ENCODE data around the gene TBCD.

TBCD gene

DNA sequence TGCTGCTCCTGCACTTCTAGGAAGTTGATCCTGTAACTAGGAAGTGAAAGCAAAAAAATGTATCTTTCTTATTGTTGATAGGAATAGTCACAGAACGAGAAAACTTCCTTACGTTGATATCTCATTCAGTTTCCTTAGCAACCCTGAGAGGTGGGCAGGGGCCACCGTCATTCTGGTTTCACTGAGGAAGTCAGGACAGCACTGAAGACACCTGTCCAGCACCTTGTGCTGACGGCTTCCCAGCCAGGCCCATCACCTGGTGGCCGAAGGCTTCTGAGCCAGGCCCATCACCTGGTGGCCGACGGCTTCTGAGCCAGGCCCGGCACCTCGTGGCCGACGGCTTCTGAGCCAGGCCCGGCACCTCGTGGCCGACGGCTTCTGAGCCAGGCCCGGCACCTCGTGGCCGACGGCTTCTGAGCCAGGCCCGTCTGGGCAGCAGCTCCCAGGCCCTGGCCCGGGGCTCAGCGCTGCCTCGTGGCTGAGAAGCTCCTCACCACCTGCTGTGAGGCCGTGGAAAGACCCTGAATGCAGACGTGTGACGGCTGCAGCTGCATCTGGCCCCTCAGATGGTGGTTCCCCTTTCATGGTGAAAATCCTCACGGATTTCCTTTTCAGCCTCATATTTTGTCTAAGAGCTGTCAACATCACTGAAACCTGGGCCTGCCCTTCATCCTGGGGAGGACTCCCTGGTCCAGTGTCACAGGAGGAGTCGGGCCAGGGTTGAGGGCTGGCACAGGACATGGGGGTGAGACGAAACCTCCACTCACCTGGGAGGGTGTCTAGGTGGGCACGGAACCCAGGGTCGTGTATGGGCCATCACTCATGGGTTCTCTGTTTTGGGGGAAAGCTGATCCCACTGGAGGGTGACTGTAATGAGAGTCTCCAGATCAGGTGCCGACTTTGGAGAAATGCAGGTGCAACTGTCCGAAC lies 121.0 kb downstream of the TBCD start:
- DNase-seq = no peak

DNA sequence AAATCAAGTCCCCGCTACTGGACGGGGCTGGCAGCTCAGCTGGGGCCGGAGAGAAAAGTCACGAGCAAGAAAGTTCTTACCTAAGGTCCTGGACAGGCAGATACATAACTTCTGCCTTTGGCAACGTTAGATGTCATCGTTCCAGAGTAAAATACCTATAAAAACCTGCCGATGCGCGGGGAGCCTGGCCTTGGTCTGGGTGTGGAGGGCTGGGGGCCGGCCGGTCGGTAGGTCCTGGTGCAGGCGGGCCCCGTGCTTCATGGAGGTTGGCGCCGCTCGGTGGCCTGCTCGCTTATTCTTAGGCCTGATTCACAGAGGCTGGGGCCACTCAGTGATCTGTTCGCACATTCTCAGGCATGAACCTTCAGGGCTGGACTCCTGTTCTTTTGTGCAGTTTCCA lies 121.7 kb downstream of the TBCD start:
- DNase-seq = no peak

DNA sequence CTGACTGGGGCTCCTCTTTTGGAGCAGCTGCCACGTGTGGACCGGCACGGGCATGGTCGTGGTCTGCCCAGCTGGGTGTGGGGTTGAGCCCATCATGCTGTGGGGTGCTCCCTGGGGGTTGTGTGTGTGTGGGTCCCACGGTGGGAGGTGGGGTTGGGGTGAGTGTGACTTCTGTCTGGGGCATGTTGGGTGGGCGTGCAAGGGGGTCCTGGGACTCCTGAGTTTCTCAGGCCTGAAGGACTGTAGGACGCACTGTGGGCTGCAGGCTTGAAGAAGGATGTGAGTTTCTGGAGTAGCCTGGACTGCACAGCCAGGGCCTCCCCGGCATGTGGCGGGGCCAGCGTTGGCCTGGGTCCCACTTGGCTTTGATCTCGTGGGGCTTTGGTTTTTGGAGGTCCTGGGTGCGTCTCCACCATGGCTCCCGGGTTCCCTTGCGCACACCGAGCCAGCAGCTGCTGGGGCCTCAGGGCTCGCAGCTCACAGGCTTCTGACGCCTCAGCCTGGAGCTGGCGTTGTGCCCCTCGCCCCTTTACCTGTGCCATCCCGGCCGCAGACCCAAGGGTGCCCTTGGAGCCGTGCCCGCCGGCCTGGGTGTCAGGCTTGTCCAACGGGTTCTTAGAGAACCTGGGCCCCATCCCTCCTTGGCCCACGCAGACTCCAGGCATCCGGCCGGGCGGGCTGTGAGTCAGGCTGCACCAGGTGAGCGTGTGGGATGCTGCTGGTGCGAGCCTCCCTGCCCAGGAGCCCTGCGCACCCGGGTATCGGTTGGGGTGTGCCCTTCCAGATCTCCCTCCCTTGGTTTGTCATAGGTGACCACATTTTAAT lies 122.4 kb downstream of the TBCD start:
- DNase-seq = no peak

DNA sequence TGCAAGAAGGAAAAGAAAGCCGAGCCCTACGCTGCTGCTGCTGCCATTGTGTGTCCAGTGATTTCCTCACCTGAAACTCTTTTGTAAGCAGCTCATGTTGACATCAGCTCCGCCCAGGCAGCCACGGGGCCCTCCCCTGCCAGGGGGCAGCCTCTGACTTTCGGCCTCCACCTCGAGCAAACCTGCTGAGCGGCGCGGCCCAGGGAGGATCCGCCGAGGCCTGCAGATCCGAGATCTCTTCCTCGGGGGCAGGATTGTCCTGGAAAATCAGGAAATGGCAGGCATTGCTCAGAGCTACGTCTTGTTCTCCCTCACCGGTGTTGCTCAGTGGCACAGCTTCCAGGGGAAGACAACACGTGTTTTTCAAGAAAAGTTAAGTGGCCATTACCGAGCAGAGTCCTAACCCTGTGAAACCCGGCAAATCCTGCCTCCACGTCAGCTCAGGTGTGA lies 123.6 kb downstream of the TBCD start:
- DNase-seq = no peak

DNA sequence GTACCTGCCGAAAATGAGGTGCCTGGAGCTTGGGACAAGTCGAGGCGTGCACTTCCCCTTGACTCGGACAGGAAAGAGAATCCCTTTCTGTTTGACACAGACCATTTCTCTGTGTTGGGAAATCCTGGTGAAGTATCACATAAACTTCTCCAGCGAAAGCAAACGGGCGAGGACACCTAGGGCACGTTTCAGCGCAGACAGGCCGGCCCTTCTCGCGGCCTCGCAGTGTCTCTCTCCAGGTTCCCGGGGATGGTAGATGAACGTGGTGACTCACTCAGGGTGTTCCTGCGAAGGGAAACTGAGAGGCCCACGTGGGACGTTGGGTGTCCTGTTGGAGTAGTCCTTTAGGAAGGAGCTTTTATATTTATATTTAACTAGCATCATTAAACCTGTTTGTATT lies 124.3 kb downstream of the TBCD start:
- no peak for DNase-seq

DNA sequence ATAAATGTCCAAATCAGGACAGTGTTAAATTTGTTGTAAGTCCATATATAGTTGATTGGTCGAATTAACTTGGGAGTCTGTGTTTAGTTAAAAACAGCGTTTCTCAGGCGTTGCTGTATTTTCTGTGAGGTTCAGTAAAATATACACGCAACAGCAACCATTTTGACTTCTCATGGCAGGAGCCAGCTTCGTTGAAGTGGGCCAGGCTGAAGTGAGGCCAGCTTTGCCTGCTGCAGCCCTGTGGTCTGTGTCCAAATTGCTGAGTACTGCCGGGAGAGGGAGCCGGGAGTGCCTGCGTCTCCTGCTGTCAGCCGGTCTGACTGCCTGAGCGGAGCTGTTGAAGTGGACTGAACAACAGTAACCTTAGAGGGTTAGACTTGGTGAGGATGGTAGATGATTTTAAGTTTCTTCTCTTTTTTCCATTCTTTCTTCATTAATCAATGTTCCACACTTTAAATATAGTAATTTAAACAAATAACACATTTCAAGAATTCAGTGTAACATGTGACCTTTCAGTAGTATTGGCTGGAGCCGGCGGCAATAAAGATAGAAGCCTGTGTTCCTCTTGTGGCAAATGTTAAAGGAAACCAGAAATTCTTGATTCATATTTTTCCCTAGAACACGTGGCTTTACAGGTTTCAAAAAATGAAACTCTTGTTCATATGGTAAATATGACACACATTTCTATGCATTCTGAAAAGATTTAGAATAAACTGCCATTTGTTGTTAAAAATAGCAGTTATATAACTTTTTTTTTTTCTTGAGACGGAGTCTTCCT lies 124.9 kb downstream of the TBCD start:
- peak; percentile 63 to 64 for DNase-seq

DNA sequence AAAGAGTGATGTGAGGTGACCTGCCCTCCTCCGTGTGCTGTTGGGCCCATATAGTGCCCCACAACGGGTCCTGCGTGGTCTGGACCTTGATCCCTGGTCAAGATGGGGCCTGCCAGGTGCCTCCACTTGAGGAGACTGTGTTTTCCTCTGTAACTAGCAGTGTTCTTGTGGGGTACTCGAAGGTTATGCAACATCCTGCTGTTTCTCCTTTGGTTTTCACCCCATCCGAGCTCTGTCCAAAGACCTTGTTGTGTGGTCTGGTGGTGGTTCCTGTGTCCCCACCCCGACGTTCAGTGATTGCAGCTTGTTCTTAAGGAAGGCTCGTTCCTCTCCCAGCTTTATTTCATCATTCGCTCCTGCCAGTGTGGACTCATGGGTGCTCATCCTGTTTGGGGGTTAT lies 126.7 kb downstream of the TBCD start:
- DNase-seq = no peak

DNA sequence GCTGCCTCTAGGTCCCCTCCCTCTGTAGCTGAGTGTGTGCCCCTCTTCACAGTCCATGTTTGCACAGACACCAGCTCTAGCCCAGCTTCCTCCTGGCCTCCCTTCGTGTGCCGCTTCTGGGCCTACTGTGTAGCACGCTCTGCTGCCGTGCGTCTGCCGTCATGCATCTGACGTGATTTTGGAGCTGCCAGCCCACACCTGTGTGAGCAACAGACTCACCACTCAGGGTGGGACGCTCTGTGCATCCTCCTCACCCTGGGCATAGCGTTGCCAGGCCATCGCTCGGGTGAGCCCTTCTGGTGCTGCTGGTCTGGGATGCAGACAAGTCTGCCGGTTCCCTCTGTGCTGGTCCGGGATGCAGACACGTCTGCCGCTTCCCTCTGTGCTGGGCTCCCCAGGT lies 127.4 kb downstream of the TBCD start:
- DNase-seq = no peak

DNA sequence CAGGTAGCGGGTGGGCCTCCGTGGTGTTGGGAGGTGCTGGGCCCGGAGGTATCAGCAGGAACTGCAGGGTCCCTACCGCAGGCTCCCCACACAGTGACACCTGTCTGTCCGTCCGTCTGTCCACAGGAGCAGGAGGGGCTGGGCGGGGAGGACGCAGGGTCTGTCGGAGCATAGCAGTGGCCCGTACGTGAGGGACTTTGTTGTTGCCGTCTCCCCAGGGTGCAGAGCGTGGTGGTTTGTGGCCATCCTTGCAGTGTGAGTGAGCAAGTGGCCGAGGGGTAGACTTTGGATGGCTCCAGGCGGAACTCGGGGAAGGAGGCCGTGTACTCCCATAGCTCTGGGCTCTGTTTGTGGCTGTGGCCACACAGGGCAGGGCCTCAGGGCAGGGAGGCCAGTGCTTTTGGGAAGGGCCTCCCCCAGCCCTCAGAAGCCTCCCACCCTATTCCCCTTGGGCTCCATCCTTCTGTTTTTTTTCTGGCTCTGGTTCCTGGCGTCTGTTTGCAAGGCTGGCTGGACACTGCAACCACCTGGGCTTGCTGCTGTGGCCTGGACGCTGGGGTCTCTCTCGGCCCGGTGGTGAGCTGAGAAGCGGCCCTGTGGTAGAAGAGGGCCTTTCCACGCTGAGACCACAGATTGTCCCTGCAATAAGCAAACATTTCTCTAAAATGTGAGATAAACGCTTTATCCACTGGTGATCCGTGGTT lies 128.9 kb downstream of the TBCD start:
- no peak for DNase-seq

DNA sequence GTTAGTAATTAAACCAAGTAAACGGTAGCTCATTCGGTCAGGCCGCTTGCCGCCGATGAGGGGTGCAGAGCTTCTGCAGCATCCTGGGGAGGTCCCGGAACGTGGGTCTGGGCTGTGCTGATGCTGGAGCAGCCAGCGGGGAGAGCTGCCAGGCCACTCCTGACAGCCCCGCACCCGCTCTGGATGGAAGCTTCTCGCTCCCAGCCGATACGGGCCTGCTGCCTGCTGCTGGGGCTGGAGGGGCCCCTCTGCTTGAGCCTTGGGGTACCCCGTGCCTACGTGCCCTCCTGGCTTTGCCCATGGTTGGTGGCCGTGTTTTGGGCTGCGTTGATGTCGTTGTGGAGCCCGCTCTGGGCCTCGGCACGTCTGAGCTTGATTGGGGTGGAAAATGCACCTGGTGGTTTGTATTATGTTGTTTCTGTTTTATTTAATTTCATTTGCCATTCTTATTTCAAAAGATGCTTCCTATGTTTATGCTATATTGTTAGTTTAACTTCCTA lies 129.5 kb downstream of the TBCD start:
- DNase-seq = no peak

DNA sequence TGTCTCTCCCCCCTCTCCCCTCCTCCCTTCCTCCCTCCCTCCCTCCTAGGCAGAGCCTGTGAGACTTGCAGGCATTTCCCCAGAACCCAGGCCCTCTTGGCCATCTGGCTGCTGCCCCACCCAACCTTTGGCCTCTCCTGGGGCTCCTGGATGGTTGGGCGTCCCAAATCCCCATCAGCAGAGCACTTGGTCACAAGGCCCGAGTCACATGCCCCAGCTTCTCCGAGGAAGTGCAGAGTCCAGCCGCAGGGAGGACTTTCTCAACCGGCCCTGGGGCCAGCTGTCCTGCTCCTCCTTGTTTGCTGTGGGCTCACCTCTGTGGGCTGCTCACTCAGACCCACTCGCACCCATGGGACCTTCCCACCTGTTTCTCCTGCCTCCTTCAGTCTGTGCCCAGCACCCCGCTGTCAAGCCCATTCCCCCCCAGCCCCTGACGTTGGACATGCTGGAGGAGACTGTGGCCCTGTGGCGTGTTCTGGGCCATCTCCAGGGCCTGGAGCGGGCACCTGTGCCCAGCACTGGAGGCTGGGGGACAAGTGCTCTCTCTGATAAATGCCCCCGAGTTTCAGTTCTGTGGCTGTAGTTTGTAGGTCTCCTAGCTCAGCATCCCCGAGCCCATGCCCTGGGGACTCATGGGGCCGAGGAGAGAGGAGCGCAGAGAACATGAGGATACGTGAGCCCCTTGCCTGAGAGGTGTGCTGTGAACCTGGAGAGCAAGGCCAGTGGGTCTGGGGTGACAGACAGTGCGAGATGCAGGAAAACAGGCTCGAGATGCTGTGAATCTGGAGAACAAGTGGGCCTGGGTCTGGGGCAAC lies 130.2 kb downstream of the TBCD start:
- DNase-seq = peak in 1 of 2 donors; percentile 61

DNA sequence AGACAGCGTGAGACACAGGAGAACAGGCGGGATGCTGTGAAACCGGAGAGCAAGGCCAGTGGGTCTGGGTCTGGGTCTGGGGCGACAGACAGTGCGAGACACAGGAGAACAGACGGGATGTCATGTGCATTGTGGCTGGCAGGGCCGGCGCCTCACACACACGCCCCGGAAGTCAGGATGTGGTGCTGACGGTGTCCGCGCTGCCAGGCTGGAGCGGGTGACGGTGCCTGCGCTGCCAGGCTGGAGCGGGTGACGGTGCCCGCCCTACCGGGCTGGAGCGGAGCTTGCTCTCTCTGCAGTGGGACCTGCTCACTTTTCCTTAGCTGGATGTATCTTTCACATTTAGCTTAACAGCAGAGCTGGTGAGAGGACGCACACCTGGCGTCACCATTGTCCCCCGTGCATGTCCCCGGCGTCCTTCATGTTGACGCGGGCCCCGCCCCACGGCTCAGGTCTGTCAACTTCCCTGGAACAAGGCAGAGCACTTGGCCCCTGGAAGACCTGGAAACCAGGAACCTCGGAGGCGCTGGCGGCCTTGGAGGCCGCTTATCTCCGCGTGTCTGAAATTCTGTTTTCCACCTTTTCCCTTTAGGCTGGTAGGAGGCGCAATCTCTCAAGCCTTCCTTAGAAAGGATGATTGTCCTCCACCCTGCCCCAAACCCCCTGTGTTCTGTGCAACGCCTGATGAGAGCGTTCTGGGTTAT lies 131.0 kb downstream of the TBCD start:
- no peak for DNase-seq

DNA sequence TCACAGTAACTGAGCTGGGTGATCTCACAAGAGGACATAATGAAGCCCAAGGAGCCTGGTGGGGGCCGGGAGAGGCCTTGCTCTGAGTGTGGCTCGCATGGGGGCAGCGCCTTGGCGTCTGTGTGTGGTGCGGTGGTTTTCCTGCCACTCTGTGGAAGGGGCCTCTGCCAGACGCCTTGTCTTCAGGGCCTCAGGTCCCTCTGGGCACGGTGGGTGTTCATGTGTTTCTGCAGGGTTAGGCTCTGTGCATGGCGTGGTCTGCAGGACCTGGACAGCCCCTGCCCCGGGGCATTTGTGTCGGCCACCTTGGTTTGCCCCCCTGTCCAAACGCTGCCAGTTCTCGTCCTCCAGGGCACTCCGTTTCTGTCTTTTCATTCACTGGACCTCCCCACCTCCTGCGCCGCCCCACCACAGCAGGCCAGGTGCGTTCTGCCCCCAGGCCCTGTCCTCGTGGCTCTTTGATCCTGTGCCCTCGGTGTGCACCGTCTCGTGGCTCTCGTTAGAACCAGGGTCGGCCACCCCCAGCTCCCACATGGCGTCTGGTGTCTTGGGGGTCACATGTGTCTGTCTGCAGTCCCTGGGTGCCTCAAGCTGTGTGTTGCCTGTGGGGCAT lies 131.7 kb downstream of the TBCD start:
- no peak for DNase-seq

DNA sequence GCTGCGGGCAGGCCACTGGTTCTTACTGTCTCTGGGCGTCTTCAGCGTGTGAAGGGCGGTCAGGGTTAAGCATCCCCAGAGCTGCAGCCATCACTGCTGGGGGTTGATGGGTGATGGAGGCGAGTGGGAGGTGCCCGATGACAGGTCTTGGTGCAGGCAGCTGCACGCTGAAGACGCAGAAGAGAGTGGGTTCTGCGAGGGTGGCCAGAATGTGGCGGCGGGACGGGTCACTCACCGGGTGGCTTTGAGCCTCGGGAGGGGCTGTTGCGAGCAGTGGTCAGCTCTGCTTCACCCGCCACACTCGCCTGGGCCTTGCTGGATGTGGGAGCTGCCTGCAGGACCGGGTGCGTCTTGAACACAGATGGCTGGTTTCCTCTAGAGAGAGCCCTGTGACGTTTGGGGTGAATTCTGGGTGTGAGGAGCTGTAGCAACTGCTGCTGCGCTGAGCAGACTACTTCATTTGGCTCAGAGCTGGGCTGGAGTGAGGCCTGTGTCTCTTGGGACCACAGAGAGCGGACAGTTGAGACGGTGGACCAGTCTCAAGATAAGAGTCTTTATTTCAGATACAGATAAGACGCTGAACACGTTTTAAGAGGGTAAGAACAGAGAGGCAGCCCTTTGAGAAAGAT lies 132.6 kb downstream of the TBCD start:
- no peak for DNase-seq

DNA sequence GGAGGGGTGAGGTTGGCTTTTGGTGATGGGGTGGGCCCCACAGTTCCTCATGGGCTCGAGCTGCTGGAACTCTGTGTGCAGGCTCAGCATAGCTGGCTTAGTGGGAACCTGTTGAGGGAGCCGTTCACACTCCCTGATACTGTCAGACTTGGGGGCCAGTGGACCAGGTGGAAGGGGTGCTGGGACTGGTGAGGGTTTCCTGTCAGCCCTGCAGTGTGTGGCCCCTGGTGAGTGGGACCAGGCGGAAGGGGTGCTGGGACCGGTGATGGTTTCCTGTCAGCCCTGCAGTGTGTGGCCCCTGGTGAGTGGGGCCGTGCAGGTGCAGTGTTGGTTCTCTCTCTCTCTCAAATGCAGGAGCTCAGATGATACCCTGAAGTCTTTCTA lies 133.1 kb downstream of the TBCD start:
- DNase-seq = no peak

DNA sequence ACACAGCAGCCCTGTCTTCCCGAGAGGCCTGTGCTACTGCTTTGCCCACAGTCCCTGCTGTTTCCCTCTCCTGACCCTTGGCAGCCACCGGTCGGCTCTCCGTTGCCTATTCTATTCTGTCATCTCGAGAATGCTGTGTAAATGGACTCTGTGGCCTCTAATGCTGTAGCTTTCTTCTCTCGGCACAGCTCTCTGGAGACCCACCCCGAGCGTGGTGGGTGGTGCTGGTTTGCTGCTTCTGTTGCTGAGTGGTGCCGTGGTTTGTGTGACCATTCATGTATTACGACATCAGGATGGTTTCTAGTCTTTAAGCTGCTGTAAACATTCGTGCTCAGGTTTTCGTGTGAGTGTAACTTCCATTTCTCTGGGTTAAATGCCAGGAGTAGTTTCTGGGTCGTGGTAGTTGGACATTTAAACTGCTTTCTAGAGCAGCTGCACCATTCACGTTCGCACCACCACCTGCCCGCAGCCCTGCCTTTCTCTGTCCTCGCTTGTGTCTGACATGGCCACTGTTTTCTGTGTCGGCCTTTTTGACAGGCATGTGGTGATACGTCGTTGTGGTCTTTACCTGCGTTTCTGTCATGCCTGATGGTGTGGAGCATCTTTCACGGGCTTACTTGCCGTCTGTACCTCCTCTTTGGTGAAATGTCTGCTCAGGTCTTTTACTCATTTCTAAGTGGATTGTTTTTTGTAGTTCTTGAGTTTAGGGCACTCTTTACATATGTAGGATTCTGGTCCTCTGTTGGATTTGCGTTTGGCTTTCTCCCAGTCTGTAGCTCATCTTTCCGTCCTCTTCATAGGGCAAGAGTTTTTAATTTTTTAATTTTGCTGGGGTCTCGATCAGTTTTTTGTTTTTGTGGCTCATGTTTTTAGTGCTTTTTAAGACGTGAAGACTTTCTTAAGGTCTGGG lies 135.6 kb downstream of the TBCD start:
- DNase-seq = no peak

DNA sequence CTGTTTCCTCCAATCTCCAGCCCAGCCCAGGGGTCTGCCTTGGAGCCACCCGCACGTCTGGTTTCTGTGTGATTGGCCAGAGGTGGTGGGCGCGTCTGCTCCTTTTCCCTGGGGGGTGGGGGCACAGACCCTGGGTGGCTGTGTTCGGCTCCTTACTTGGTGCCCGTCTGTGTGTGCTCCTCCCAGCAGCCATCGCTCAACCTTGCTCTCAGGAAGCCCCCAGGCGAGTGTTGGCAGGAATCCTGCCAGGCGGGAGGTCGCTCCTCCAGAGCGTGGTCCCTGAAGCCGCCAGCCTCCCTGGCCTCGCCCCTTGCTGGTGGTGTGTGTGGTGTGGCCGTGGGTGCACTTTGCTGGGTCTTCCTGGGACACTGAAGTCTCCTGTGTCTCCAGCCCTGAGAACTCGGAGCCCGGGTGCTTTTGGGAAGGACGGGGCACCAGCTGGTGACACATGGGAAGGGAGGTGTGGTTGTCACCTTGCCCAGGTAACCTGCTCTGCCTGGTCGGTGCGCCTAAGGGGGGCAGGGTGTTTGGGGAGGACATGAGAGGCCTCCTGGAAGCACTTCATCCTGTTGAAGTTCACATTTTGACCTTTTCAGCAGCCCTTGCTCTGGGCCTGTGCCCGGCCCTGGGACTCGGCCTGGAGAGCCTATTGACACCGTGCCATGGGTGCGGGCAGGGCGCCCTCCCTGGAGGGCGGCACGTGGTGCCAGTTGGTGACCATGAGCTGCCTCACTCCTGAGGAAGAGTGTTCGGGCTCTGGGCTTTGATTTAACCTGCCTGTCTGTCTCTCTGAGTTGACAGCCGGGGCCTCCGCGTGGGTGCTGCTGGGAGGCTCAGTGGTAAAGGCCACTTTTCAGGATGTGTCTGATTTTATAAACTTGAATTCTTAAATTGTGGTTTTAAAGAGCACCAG lies 137.0 kb downstream of the TBCD start:
- DNase-seq = no peak
